Glomerular visceral epithelial cell (primary cell): ENCODE results near the gene OR5H1.
"Not testable (repeated sequence)": the region's sequence is repeated elsewhere in the genome, so short reads cannot be mapped to it uniquely, and the experiment has no call there.

Experiments used
- DNase-seq: peaks from one replicate; pipeline ENCODE4 v3.0.0-alpha.2; 2016; ENCODE audit errors: extremely low spot score

The OR5H1 gene

DNA sequence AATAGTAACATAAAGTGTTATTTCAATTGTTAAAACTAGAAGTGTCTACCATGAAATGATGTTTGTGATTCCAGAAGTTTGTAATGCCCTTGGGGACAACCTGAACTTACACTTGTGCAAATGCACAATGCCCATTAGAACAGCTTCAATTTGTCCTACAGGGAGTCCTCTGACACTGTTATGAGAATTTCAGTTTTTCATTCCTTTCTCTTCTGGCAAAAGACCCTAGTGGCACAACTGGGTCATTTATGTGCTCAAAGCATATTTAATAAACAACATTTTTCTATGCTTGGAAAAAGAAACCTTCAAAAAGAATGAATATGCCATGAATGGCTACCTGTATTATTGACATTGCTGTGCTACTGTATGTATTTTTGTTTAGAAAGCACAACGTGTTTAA is at the start of gene OR5H1:
Gene OR5H1, plus strand, starts transcription at position 301 of the 400 bp plus-strand sequence. CDS start 1,977 bp downstream, outside the sequence.
- DNase-seq: no peak

DNA sequence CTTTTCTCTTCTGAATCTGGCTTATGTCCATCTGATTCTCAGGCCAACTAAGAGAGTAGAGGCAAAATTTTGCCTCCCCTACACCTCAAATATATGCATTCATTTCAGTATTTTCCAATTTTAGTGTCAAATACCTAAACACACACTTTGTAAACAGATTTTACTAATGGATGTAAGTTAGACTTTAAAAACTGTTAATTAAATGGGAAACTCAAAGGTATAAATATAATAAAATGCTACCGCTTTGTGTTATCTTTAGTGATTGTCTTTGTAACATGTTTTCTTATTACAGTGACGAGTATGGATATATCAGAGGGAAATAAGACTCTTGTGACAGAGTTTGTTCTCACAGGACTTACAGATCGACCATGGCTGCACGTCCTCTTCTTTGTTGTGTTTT is 43.6 kb upstream of the OR5H1 start, which contains the start of gene OR5AC2:
Gene OR5AC2, plus strand, starts transcription at position 301 of the 400 bp plus-strand sequence. Its CDS starts 0 bp downstream, at position 301.
- no peak for DNase-seq

DNA sequence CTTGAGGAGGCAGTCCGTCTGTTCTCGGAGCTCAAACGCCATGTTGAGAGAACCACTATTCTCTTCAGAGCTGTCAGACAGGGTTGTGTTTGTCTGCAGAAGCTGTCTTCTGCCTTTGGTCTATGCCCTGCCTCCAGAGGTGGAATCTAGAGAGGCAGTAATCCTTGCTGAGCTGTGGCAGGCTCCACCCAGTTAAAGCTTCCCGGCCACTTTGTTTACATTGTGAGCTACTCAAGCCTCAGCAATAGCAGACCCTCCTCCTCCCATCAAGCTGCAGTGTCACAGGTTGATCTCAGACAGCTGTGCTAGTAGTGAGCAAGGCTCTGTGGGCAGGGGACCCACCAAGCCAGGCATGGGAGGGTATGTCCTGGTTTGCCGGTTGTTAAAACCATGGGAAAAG is 34.6 kb upstream of the OR5H1 start:
- DNase-seq: no peak

- no peak for DNase-seq
These were observed 30.7 kb upstream of the OR5H1 start for GRCh38 chr3:98099848-98100247.

DNA sequence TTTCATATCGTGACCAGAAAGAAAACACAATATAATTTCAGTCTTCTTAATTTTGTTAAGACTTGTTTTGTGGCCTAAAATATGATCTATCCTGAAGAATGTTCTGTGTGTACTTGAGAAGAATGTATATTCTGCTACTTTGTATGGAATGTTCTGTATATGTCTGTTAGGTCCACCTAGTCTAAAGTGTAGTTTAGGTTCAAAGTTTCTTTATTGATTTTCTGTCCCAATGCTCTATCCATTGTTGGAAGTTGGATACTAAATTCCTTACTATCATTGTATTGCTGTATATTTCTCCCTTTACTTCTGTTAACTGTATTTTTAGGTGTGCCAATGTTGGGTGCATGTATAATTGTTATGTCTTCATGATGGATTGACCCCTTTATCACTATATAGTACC is 22.4 kb upstream of the OR5H1 start:
- no peak for DNase-seq

DNA sequence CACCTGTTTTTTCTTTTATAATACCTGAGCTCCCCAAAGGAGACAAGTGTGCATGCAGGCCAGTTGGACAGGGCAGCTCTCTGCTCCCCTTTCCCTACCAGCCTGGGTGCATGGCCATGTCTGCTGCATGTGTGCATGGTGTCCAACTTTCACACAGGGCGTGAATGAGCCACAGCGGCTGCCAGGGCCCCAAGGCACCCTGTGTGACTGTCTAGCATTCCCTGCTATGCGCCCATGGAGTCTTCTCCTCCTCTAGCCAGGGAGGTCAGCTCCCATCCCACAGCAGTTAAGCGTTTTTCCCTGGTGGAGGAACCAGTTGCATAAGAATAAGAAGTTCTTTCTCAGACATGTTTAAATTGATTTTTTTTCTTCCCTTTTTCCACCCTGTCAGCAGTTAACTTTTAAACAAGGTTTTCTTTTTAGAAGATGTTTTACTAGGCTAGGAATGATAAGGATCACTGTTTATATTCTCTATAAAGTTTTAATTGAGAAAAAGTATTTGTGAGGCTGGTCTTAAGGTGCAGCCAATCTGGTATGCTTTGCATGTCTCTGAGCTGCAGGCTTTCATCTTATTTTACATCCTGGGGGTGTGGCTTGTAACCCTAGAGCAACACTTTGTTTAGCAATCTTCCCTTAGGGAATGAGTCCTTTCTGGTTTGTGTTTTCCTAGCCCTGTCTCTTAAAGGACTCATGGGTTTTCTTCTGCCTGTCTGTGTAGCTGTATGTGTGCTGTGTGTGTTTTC is 20.5 kb upstream of the OR5H1 start:
- no peak for DNase-seq

DNA sequence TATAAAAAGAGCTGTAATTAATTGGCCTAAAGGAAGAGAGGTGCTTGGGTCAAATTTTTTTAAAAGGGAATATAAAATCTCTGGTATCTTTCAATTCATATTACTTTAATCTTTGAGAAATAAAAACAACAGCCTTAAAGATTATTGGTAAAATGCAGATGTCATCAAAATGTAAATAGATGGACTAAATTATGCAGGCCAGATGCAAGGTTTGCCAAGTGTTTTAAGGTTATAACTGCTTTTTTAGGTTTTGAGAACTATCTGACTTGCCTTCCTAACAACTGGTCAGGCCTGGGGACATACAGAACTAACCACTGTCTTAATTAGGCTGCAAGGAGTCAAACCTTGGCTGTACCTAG is 20.0 kb upstream of the OR5H1 start:
- DNase-seq: no peak

DNA sequence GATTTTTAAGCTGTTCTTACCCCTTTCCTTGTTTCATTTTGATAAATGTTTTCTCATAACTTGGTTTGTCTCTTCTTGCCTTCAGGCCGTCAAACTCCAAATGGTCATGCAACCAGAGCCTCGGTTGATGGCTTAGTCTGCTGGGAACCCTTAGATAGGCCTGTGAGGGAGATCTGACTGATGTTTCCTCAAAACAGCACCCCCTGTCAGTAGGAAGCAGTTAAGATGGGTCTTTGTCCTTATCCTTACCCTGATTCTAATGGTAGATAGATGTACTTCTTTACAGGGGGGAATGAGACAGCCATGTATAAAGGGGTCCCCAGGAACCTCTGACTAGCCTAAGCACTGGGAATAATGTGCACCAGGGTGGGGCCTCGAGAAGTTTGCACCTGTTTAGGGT is 16.3 kb upstream of the OR5H1 start:
- DNase-seq: no peak

- DNase-seq: no peak
These were observed 14.8 kb upstream of the OR5H1 start for GRCh38 chr3:98115717-98116116.

- DNase-seq: no peak
These were observed 6.1 kb downstream of the OR5H1 start for GRCh38 chr3:98136631-98137030.

DNA sequence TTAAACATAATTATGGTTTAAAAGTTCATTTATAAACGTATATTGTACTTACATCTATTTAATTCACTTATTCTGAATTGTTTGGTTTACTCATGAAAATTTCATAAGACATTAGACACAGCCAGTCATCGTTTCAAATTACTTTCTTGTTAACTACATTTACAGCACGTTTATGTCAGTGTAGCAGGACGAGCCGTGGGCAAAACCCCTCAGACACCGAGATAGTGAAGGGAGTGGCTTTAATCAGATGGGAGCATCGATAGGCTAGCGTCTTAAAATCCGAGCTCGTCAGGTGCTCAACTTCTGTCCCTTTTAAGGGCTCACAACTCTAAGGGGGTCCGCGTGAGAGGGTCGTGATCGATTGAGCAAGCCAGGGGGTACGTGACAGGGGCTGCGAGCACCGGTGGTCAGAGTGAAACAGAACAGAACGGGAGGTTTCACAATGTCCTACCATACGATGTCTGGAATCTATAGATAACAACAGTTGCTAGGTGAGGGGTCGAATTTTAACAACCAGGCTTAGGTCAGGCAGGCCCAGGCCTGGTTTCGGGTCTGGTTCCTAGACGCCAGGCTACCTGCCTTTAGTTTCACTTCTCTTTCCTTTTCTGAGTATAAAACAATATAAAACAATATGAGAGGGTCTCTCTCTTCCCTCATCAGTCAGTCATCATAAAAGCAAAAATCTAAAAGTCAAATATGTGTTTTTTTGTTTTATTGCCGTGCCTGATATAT is 7.5 kb downstream of the OR5H1 start:
- DNase-seq: not testable (repeated sequence)

GRCh38 chr3:98140531-98140930 is 10.0 kb downstream of the OR5H1 start:
- no peak for DNase-seq

GRCh38 chr3:98147179-98147578 is 16.7 kb downstream of the OR5H1 start, which contains the start of gene OR5H14:
OR5H14 (plus strand) TSS chr3:98147479; CDS start chr3:98149386, 1,907 bp downstream.
- DNase-seq: no peak

DNA sequence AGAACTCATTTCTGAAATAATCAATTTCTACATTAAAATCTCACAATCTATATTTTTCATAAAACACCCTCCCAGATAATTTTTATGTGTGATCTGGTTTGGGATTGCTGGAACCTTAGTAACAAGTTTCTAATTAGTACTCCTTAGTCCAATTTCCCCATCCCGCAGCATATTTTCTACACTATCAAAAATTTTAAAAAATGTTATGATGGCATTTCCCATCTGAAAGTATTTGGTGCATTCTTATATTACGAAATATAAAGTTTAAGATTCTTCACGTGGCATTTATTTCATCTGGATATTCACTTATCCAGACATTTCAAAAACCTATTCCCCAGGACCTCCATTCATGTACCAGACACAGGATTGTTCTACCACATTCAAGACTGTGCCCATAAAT is 18.2 kb downstream of the OR5H1 start:
- DNase-seq: no peak

- DNase-seq: not testable (repeated sequence)
These were observed 18.9 kb downstream of the OR5H1 start for GRCh38 chr3:98149456-98149855.

GRCh38 chr3:98151241-98151640 is 20.7 kb downstream of the OR5H1 start:
- DNase-seq: peak; percentile 18

- DNase-seq: no peak
These were observed 35.9 kb downstream of the OR5H1 start, which contains the start of gene OR5H15 for GRCh38 chr3:98166396-98166795. OR5H15 (plus strand) TSS chr3:98166696; CDS start chr3:98168700, 2,004 bp downstream.

DNA sequence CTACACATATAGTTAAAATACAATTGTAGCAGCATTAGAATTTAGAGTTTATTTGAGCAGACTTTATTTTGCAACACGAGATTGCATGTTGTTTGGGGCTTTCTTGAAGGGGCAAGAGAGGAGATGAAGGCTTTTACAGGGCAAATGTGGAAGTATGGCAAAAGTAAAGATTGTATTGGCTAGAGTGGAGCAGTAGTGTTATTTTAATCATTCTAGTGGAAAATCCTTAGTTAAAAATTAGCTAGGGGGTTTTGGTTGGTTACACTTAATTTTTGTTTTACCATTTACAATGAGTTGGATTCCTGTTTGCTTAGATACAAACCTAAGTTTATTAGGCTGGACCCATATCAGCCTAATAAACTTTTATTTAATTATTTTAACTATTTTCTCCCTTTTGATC is 40.5 kb downstream of the OR5H1 start:
- no peak for DNase-seq

- DNase-seq: no peak
These were observed 42.1 kb downstream of the OR5H1 start for GRCh38 chr3:98172621-98173020.

DNA sequence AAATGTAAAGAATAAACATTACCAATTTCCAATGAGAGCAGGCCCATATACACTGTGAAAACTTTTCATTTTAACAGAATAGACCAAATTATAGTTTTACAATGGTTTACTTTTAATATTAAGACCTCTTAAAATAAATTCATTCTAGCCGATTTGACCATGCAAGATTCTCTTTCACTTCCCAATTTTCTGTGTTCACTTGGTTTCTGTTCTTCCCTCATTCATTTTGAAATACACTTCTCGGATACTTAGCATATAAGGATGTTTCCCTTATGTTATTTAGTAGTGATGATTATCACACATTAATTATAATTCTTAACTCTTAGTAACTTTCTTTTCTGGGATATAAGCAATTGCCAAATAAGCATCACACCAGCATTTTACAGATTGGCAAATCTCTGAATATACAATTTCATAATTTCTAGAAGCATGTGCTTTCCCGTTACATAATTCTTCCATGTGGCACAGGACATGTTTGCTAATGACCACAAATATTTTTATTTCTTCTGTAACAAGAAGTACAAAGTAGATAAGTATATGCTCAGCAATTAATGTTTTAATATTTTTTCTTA is 49.9 kb downstream of the OR5H1 start:
- no peak for DNase-seq

DNA sequence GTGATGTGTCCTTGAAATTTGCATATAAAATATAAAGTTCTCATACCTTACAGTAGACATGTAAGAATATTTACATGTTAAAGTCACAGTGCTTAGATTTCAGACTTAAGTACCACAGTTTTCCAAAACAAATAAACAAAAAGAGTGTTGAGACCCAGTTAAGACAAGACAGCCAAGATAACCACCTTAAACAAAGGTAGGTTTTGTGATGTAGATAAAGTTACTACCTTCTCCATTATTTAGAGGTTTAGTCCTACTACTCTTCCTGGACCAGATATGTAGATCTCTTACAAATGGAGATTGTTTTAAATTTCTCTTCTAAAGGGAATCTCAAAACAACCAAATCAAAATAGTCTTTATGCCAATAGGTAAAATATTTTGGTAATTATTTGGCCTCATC is 51.7 kb downstream of the OR5H1 start:
- no peak for DNase-seq

DNA sequence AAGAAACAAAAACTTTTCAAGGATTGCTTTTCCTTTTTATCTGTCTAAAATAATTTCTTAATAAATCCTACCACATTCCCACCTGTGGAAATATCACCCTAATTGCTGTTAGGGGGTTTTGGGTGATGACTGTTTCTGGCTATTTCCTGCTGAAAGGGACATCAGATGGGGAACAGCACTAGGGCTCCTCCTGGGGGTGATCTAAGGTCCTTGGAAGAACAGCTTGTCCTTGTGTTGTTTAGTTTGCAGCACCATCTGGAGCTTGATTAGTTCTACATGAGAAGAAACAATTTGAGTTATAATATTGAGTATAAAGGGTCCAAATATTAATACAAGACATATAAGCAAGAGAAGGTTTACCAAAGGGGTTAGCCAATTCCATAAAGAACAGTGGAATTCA is 54.7 kb downstream of the OR5H1 start:
- no peak for DNase-seq
